ENCODE data around the gene CEACAM20.

CEACAM20 gene

DNA sequence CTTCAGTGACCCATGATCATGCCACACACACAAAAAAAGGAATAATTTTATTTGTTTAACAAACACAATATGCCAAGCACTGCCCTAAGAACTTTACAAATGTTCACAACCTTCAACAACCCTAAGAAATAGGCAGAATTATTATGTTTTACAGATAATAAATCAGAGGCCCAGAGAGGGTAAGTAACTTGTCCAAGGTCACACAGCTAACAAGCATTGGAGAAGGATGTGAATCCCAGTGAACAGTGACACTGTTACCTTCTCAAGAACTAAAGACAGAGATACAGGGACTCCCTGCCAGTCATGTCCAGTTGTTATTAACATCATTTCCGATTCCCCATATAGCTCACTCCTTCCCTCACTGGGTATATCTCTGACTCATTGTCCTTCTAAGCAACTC is 13.6 kb downstream of the CEACAM20 start:
- H3K4me3 ChIP-seq (ENCODE audit: control insufficient read depth, low read depth, low read length) = no peak overlapping the region
- DNase-seq (ENCODE audit: low read depth) = no peak
- TF ChIP-seq, protein P1, sequence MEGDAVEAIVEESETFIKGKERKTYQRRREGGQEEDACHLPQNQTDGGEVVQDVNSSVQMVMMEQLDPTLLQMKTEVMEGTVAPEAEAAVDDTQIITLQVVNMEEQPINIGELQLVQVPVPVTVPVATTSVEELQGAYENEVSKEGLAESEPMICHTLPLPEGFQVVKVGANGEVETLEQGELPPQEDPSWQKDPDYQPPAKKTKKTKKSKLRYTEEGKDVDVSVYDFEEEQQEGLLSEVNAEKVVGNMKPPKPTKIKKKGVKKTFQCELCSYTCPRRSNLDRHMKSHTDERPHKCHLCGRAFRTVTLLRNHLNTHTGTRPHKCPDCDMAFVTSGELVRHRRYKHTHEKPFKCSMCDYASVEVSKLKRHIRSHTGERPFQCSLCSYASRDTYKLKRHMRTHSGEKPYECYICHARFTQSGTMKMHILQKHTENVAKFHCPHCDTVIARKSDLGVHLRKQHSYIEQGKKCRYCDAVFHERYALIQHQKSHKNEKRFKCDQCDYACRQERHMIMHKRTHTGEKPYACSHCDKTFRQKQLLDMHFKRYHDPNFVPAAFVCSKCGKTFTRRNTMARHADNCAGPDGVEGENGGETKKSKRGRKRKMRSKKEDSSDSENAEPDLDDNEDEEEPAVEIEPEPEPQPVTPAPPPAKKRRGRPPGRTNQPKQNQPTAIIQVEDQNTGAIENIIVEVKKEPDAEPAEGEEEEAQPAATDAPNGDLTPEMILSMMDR (conservative IDR thresholded peaks at IDR 0.05; ENCODE audit: control insufficient read depth, insufficient read depth, low read depth, low read length) = no peak

DNA sequence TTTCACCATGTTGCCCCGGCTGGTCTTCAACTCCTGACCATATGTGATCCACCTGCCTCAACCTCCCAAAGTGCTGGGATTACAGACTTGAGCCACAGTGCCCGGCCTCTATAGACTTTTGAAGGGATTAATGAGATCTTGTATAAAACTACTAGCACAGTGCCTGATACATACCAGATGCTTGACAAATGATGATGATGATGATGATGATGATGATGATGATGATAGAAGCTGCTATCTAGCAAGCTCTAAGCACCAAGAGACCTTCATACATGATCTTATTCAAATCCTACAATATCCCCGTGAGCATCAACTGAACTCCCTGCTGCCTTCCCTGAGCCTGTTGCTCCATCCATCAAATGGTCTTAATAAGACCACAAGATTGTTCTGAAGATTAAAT is 14.4 kb downstream of the CEACAM20 start:
- DNase-seq (ENCODE audit: low read depth) = no peak
- no peak overlapping the region for H3K4me3 ChIP-seq (ENCODE audit: control insufficient read depth, low read depth, low read length)

DNA sequence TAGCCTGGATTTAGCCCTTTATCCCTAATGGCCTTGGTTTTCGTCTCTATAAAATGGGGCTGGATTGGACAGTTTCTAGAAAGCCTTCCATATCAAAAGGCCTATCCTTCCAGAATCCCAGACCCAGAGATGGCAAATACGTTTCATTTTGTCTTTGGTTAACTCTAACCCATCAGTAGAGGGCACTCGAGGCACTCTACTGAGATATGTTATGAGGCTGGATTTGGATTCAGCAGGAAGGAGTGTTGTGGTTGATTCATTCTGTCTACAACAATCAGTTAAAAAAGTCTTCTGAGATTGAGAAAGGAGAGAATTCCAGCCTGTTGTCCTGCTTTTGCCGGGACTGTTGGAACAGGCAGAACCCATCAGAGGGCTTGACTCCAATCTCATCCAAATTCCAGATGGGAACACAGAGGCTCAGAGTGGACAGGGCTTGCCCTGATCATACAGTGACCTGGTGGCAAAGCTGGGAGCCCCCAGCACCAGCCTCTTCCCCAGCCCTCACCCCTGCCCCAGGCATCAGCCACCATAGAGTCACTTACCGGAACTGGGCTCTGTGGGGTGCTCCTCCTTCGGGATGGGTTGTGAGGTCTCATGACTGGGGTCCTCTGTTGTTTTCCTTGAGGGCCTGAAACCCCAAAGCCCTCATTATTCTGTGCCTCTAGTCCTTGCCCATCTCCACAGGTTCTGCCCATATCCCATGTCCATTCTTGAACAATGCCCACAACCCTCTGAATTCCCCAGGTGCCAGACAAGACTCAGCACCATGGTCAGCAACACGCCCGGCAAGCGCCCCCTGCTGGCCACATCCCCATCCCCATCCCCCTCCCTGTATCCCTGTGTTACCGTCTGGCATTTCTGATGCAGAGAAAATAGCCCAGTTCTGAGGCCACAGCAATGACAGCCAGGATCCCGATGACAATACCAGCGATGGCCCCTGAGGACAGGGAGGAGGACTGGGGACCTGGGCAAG is 16.9 kb downstream of the CEACAM20 start:
- TF ChIP-seq, protein P1 (conservative IDR thresholded peaks at IDR 0.05; ENCODE audit: control insufficient read depth, insufficient read depth, low read depth, low read length) = peak; percentile 55
- DNase-seq (ENCODE audit: low read depth) = peak; percentile 50
- no peak overlapping the region for H3K4me3 ChIP-seq (ENCODE audit: control insufficient read depth, low read depth, low read length)

More for the DNA sequence above, 14.4 kb downstream of the CEACAM20 start:
- TF ChIP-seq, protein P1 (conservative IDR thresholded peaks at IDR 0.05; ENCODE audit: control insufficient read depth, insufficient read depth, low read depth, low read length) = no peak

DNA sequence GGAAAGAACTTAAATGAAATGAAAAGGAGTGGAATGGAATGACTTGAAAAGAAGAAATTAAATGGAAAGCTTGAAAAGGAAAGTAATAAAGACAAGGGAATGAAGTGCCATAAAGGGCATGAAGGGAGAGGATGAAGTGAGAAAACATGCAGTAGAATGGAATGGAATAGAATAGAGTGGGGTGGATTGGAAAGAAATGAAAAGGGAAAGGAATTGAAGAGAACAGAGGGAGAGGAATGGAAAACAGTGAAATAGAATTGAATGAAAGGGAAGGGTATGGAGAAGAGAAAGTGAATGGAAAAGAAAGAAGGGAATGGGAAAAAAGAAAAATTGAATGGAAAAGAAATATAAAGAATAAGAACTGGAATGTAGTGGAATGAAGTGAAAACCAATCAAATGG is 20.0 kb downstream of the CEACAM20 start:
- TF ChIP-seq, protein P1 (conservative IDR thresholded peaks at IDR 0.05; ENCODE audit: control insufficient read depth, insufficient read depth, low read depth, low read length) = no peak
- no peak overlapping the region for H3K4me3 ChIP-seq (ENCODE audit: control insufficient read depth, low read depth, low read length)
- DNase-seq (ENCODE audit: low read depth) = no peak

DNA sequence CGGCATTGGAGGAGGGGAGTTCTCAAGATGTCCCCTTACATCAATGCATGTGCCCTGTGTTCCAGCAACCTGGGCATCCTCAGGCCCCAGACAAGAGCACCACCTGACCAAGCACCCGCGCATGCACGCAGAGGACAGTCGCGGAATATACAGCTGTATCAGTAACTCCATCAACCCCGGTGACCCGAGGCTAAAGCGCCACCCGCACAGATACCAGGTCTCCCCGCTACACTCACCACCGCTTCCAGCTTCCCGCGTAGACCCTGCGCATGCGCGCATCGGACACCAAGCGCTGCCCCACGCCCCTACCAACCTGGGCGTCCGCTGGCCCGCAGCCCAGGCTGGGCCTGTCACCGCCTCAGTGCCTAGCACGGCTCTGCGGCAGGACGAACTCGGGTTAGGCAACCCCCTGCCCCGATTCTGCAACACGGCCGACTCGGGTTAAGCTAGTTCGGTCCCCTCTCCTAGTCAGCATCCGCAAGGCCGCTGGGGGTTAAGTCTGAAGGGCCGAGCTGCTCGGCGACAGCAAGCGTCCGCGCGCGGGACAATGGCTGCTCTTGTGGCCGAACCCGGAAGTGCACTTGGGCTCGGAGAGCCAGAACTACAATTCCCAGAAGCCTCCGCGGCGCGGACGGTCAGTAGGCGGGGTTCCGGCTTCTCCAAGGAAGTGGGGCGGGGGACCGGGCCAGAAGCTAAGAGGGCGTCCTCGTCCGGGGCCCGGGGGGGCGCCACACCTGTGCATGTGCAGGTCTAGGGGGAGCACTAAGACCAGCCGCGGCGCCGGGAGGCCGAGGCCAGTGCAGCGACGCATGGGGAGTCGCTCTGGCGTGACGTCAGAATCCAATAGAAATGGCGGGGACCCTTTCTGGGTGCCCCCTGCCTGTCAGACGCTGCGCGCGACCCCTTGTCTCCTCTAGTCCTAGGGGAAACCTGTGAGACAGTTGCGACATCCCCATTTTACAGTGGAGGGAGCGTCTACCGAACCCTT is 29.2 kb downstream of the CEACAM20 start, which contains the start of gene ZNF180:
ZNF180 (minus strand) TSS at position 561 of the 988 bp plus-strand sequence. CDS start 3,188 bp downstream, outside the sequence.
- DNase-seq (ENCODE audit: low read depth) = peak; percentile 90

DNA sequence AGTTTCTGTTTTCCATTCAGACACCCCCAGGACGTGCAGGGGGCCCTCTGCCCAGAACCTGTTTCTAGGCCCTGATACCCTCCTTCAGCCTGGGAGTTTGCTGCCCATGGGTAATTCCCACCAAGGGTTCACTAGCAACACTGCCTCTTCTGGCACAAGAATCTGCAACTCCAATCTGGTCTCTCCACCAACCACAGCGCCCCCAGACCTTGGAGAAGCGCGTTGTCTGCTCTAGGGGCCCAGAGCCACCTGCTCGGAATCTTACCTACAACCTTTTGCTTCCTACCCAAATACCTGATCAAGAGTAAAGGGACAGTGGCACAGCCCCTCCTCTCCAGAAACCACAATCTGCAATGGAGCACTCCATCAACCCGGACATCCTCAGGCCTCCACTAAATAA is 29.9 kb downstream of the CEACAM20 start:
- H3K4me3 ChIP-seq (ENCODE audit: control insufficient read depth, low read depth, low read length) = peak overlapping the region; percentile 87
- DNase-seq (ENCODE audit: low read depth) = no peak
- TF ChIP-seq, protein P1 (conservative IDR thresholded peaks at IDR 0.05; ENCODE audit: control insufficient read depth, insufficient read depth, low read depth, low read length) = no peak

More for the DNA sequence above, 29.2 kb downstream of the CEACAM20 start, which contains the start of gene ZNF180:
- peak within 1 kb of the TSS; percentile 87 for H3K4me3 ChIP-seq (ENCODE audit: control insufficient read depth, low read depth, low read length)
- TF ChIP-seq, protein P1 (conservative IDR thresholded peaks at IDR 0.05; ENCODE audit: control insufficient read depth, insufficient read depth, low read depth, low read length) = peak; percentile 28
